ENCODE results near the gene ARMC8. TPM values are rescaled to one million over a fixed set of nuclear protein-coding genes. Genes with fewer than 3 reads are reported as not detected.
A peak's percentile ranks its signal among the peaks of the same experiment; 100 is the strongest.

Gene ARMC8
- total and polyA plus RNA-seq, 4 donors = 48.4 to 84.3 (median 55.2) TPM

DNA sequence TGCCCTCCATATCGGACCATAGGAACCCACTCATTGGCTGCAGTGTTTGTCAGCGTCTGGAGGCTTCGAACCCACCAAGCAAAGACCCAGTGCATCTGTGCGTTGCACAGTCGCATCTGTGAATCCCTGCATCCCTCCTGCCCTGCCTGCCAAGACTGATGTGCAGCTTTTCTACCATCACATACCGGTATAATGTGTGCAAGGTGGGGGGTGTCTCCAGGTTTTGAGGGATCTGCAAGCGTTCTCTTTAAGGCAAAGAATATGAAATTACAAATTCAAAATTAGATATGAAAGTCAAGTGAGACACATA, 142.8 kb downstream of the ARMC8 start:
- no peak for DNase-seq (ENCODE audit: low read depth in 4 of 6, low spot score in 6 of 6)
- Histone ChIP-seq H3K27me3 (ENCODE audit: control insufficient read depth, insufficient read depth, low read length) (no peaks in the 10 kb centered on the region), H3K4me3 (ENCODE audit: low read depth, low read length) (peak overlapping the region; percentile 67), H3K27ac (ENCODE audit: low read depth, low read length) (peak overlapping the region; percentile 72), H3K9me3 (ENCODE audit: control insufficient read depth, insufficient read depth, low read length) (no peaks in the 10 kb centered on the region), H3K36me3 (ENCODE audit: control insufficient read depth, insufficient read depth, low read length) (no peaks in the 10 kb centered on the region), H3K4me1 (ENCODE audit: control insufficient read depth, insufficient read depth, low read length) (peaks cover 9% of the 10 kb centered on the region)
- WGBS (ENCODE audit: insufficient coverage) = 0% methylated on average over 5 of the region's 7 CpGs

DNA sequence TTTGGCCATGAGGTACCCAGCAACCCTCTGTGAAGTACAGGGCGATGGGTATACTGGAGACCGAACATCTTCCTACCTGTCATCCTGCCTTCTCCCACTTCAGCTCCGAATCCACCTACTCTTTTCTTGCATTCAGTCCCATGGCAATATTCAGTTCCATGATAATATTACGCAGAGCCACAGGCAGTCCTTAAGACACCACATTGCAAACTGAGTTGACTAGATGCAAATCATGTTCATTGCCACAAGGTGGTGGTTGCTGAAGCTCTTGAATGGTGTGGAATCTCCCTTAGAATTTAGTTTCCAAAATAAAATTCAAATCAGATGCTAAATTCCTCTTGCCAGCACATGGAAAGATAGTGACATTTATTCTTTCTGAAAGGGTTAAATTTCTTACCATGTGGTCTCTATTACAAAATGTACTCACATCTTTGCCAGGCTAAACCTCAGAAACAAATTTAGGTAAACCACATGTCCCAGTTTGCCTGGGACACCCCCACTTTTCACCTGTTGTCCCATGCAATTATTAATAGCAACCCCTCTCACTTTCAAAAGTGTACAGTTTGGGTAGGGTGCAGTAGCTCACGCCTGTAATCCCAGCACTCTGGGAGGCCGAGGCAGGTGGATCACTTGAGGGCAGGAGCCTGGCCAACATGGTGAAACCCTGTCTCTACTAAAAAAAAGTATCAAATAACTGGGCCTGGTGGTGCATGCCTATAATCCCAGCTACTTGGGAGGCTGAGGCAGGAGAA, 144.2 kb downstream of the ARMC8 start:
- Histone ChIP-seq H3K36me3 (ENCODE audit: control insufficient read depth, insufficient read depth, low read length) (no peaks in the 10 kb centered on the region), H3K4me1 (ENCODE audit: control insufficient read depth, insufficient read depth, low read length) (peaks cover 9% of the 10 kb centered on the region), H3K27ac (ENCODE audit: low read depth, low read length) (no peak overlapping the region), H3K4me3 (ENCODE audit: low read depth, low read length) (no peak overlapping the region), H3K27me3 (ENCODE audit: control insufficient read depth, insufficient read depth, low read length) (no peaks in the 10 kb centered on the region), H3K9me3 (ENCODE audit: control insufficient read depth, insufficient read depth, low read length) (no peaks in the 10 kb centered on the region)
- peak in 1 of 6 donors; percentile 45 for DNase-seq (ENCODE audit: low read depth in 4 of 6, low spot score in 6 of 6)
- 89% methylated on average over 4 of the region's 6 CpGs for WGBS (ENCODE audit: insufficient coverage)

DNA sequence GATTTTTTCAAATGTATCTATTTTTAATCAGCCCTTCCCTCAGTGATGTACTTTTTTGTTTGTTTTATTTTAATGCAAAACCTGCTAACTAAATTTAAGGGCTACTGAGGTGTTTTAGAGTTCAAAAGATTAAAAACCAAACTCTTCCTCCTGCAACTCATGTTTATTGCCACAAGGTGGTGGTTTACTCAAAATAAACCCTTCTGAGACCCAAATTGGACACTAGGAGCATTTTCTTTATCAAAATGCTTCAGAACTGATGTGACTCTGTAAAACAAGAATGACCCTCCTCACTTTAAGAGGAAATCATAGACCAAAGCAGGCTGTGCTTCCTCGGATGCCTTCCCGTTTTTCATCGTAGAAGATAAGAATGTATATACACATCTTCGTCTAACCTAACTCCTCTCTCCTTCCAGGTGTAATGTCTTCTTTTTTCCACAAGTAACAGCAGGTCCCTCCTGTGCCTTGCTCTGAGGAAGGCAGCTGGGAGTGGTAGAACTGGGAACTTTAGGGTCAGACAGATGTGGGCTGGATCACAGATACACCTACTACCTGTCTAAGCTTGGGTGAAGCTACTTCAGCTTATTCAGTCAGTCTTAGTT, 145.5 kb downstream of the ARMC8 start:
- Histone ChIP-seq H3K9me3 (ENCODE audit: control insufficient read depth, insufficient read depth, low read length) (no peaks in the 10 kb centered on the region), H3K27me3 (ENCODE audit: control insufficient read depth, insufficient read depth, low read length) (no peaks in the 10 kb centered on the region), H3K27ac (ENCODE audit: low read depth, low read length) (no peak overlapping the region), H3K36me3 (ENCODE audit: control insufficient read depth, insufficient read depth, low read length) (no peaks in the 10 kb centered on the region), H3K4me1 (ENCODE audit: control insufficient read depth, insufficient read depth, low read length) (peaks cover 9% of the 10 kb centered on the region), H3K4me3 (ENCODE audit: low read depth, low read length) (no peak overlapping the region)
- peak in 2 of 6 donors; percentile 61 to 77 for DNase-seq (ENCODE audit: low read depth in 4 of 6, low spot score in 6 of 6)
- 20% methylated on average over 1 of the region's 4 CpGs for WGBS (ENCODE audit: insufficient coverage)

DNA sequence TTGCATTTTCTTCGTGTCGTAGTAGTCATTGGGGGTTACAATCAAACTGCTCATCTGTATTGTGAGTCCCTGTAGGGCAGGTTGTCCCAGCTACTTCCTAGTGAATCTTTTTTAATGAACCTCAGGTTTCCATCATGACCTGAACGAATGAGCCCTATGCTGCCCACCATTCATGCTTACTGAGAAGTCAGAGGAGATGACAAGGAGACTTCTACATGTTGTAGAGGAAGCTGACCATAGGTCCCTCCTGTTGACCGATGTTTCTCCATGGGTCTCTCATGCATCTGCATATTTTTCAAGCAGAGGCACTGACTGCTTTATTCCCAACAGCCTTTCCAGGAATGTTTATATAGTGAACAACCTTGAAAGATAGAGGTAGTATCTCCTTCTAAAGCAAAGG, 147.5 kb downstream of the ARMC8 start:
- no peak overlapping the region for H3K27ac ChIP-seq (ENCODE audit: low read depth, low read length)
- no peak for DNase-seq (ENCODE audit: low read depth in 4 of 6, low spot score in 6 of 6)
- 95% methylated on average over 2 of the region's 4 CpGs for WGBS (ENCODE audit: insufficient coverage)
- peaks cover 4% of the 10 kb centered on the region for H3K4me1 ChIP-seq (ENCODE audit: control insufficient read depth, insufficient read depth, low read length)
- no peaks in the 10 kb centered on the region for H3K36me3 ChIP-seq (ENCODE audit: control insufficient read depth, insufficient read depth, low read length)
- H3K27me3 ChIP-seq (ENCODE audit: control insufficient read depth, insufficient read depth, low read length) = no peaks in the 10 kb centered on the region
- H3K4me3 ChIP-seq (ENCODE audit: low read depth, low read length) = no peak overlapping the region
- no peaks in the 10 kb centered on the region for H3K9me3 ChIP-seq (ENCODE audit: control insufficient read depth, insufficient read depth, low read length)

DNA sequence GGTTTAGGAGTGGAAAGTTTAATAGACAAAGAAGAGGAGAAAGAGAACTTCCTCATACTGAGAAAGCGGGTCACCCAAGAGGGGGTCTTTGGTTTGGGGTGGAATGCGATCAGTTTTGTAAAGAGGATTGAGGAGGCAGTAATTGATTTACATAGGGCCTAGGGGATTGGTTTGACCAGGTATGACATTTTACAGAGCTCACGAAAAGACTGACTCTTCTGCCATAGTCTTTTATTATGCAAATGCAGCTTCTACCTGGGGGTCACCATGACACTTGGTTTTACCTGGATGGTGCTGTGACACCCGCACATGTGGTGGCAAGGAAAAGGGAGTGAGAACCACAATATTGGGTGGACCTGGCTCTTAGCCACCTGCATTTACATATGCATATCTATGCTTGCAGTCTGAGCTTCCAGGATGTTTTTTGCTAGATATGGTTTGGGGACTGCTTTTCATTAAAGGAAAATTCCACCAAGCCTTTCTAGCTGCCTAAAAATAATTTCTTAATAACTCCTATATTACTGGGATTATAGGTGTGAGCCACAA, 149.4 kb downstream of the ARMC8 start:
- Histone ChIP-seq H3K27me3 (ENCODE audit: control insufficient read depth, insufficient read depth, low read length) (no peaks in the 10 kb centered on the region), H3K9me3 (ENCODE audit: control insufficient read depth, insufficient read depth, low read length) (no peaks in the 10 kb centered on the region), H3K27ac (ENCODE audit: low read depth, low read length) (no peak overlapping the region), H3K4me3 (ENCODE audit: low read depth, low read length) (no peak overlapping the region), H3K4me1 (ENCODE audit: control insufficient read depth, insufficient read depth, low read length) (no peaks in the 10 kb centered on the region), H3K36me3 (ENCODE audit: control insufficient read depth, insufficient read depth, low read length) (no peaks in the 10 kb centered on the region)
- WGBS (ENCODE audit: insufficient coverage) = 83% methylated on average over 2 of the region's 4 CpGs
- no peak for DNase-seq (ENCODE audit: low read depth in 4 of 6, low spot score in 6 of 6)

DNA sequence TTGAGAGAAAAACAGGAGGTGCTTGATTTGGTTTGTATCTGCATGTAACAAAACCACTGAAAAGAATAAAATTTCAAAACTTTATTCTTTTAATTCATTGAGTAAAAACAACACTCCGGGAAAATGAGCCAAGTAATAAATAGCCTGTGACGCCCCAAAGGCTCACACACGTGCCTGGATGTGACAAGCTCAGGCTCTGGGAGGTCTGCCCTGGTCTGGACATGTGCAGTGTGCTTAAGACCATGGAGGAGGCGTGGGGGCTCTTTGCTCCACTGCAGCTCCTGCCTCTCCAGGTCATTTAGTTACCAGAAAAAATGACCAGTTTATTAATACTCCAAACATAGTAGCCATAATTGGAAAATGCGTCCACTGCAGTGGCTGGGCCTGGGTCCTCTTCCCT, 151.1 kb downstream of the ARMC8 start:
- Histone ChIP-seq H3K9me3 (ENCODE audit: control insufficient read depth, insufficient read depth, low read length) (no peaks in the 10 kb centered on the region), H3K27ac (ENCODE audit: low read depth, low read length) (no peak overlapping the region), H3K4me1 (ENCODE audit: control insufficient read depth, insufficient read depth, low read length) (no peaks in the 10 kb centered on the region), H3K4me3 (ENCODE audit: low read depth, low read length) (no peak overlapping the region), H3K36me3 (ENCODE audit: control insufficient read depth, insufficient read depth, low read length) (no peaks in the 10 kb centered on the region), H3K27me3 (ENCODE audit: control insufficient read depth, insufficient read depth, low read length) (no peaks in the 10 kb centered on the region)
- WGBS (ENCODE audit: insufficient coverage) = 39% methylated on average over 4 of the region's 5 CpGs
- DNase-seq (ENCODE audit: low read depth in 4 of 6, low spot score in 6 of 6) = no peak

DNA sequence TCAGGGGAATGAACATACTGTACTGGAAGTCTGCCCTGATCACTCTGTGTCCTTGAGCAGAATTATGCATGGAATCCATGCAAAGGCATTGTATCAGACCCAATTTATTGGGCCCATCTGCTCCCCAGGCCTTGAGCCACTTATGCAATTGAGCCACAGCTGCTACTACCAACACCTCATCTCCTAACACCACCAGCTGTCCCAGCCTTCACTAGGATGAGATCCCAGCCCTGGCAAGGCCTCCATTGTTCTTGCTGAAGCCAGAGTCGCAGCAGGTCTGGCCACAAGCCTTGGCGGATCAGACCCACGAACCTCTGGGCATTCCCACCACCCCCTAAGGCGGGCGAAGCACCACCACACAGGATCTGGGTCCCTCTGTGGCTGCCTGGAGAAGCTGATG, 151.7 kb downstream of the ARMC8 start:
- no peaks in the 10 kb centered on the region for H3K9me3 ChIP-seq (ENCODE audit: control insufficient read depth, insufficient read depth, low read length)
- no peak overlapping the region for H3K4me3 ChIP-seq (ENCODE audit: low read depth, low read length)
- DNase-seq (ENCODE audit: low read depth in 4 of 6, low spot score in 6 of 6) = peak in 2 of 6 donors; percentile 55 to 61
- no peaks in the 10 kb centered on the region for H3K4me1 ChIP-seq (ENCODE audit: control insufficient read depth, insufficient read depth, low read length)
- H3K36me3 ChIP-seq (ENCODE audit: control insufficient read depth, insufficient read depth, low read length) = no peaks in the 10 kb centered on the region
- WGBS (ENCODE audit: insufficient coverage) = 71% methylated on average over 1 of the region's 5 CpGs
- no peaks in the 10 kb centered on the region for H3K27me3 ChIP-seq (ENCODE audit: control insufficient read depth, insufficient read depth, low read length)
- H3K27ac ChIP-seq (ENCODE audit: low read depth, low read length) = no peak overlapping the region

DNA sequence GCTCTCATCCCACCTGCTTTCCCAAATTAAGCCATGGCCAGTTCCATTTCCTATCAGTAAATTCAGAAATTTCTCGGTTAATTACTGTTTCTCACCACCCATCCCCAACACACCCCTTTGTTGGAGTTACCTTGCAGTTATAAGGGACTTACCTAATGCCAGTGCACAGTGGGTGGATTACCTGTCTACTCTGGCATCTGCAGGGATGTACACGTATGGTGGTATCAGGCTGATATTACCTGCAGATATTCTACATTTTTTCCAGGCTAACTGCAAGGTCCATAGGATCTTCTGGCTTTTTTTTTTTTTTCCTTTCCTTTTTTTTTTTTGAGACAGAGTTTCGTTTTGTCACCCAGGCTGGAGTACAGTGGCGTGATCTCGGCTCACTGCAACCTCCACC, 153.4 kb downstream of the ARMC8 start:
- no peak overlapping the region for H3K4me3 ChIP-seq (ENCODE audit: low read depth, low read length)
- H3K36me3 ChIP-seq (ENCODE audit: control insufficient read depth, insufficient read depth, low read length) = no peaks in the 10 kb centered on the region
- WGBS (ENCODE audit: insufficient coverage) = 83% methylated on average over 1 of the region's 5 CpGs
- no peak overlapping the region for H3K27ac ChIP-seq (ENCODE audit: low read depth, low read length)
- no peaks in the 10 kb centered on the region for H3K4me1 ChIP-seq (ENCODE audit: control insufficient read depth, insufficient read depth, low read length)
- no peaks in the 10 kb centered on the region for H3K27me3 ChIP-seq (ENCODE audit: control insufficient read depth, insufficient read depth, low read length)
- no peak for DNase-seq (ENCODE audit: low read depth in 4 of 6, low spot score in 6 of 6)
- H3K9me3 ChIP-seq (ENCODE audit: control insufficient read depth, insufficient read depth, low read length) = no peaks in the 10 kb centered on the region

DNA sequence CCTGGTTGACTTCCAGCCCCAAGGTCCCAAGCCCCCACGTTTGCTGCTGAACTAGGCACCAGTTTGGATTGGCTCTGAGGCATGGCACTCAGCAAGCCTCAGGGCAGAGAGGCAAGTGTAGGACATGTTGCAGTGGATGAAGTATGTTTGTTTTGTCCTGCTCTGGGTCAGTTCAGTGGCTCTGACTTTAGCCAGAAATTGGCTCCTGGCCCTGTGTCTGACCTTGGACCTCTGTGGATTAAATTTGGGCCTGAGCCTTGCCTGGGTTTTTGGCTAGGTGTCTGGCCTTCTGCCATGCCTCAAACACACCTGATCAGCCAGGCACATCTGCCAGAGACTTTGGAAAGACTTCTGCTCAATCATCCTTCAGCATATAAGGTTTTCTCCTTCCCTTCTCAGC, 157.7 kb downstream of the ARMC8 start:
- H3K36me3 ChIP-seq (ENCODE audit: control insufficient read depth, insufficient read depth, low read length) = no peaks in the 10 kb centered on the region
- DNase-seq (ENCODE audit: low read depth in 4 of 6, low spot score in 6 of 6) = no peak
- 75% methylated on average over 1 of the region's 1 CpG for WGBS (ENCODE audit: insufficient coverage)
- no peak overlapping the region for H3K27ac ChIP-seq (ENCODE audit: low read depth, low read length)
- no peaks in the 10 kb centered on the region for H3K27me3 ChIP-seq (ENCODE audit: control insufficient read depth, insufficient read depth, low read length)
- H3K4me3 ChIP-seq (ENCODE audit: low read depth, low read length) = no peak overlapping the region
- peaks cover 17% of the 10 kb centered on the region for H3K4me1 ChIP-seq (ENCODE audit: control insufficient read depth, insufficient read depth, low read length)
- no peaks in the 10 kb centered on the region for H3K9me3 ChIP-seq (ENCODE audit: control insufficient read depth, insufficient read depth, low read length)
